GM20000 (cell line): ENCODE results near the gene FMN1.

ENCODE experiments used
- DNase-seq: peaks from one replicate; pipeline ENCODE4 v3.0.0; 2012; ENCODE audit warnings: low spot score
- TF ChIP-seq, protein P1 (sequence below): IDR thresholded peaks from 2 replicates; pipeline ENCODE4 v1.5.1; 2012; ENCODE audit warnings: mild to moderate bottlenecking, control low read depth; ENCODE audit errors: extremely low read depth, missing control alignments

FMN1 gene

DNA sequence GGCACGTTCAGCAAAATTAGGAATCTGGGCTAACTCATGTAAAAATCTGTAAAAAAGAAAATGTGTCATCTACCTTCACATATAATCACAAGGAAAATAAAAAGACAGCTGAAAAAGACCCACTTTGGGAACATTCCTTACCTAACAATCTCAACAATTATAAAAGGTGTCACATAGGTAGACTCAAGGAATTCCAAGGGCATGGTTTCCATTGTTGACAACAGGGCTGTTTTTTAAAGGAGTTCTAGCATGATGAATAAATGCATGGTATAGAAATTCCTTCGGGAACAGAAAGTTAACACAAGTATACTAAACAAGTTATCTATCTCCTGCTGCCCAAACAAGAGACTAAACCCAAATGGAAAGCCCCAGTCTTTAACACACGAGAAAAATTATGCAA, 292.5 kb downstream of the FMN1 start:
- TF ChIP-seq, protein P1, sequence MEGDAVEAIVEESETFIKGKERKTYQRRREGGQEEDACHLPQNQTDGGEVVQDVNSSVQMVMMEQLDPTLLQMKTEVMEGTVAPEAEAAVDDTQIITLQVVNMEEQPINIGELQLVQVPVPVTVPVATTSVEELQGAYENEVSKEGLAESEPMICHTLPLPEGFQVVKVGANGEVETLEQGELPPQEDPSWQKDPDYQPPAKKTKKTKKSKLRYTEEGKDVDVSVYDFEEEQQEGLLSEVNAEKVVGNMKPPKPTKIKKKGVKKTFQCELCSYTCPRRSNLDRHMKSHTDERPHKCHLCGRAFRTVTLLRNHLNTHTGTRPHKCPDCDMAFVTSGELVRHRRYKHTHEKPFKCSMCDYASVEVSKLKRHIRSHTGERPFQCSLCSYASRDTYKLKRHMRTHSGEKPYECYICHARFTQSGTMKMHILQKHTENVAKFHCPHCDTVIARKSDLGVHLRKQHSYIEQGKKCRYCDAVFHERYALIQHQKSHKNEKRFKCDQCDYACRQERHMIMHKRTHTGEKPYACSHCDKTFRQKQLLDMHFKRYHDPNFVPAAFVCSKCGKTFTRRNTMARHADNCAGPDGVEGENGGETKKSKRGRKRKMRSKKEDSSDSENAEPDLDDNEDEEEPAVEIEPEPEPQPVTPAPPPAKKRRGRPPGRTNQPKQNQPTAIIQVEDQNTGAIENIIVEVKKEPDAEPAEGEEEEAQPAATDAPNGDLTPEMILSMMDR = no peak
- no peak for DNase-seq

DNA sequence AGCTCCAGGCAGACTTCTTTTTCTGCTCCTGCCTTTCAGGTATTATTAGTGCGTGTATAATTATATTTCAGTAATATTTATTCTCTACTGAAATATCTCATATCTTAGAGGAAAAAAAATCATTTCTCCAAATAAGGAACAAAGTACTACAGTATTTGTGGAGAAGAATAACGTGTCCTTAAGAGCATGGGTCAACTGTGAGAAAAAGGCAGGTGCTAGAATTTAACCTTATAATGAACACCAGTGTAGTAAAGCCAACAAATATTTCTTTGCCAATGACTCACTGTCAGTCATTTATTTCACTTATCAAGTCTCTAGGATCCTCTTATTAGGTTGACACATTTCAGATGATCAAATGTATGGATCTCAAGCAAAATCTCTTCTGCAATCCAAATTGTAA, 293.3 kb downstream of the FMN1 start:
- no peak for DNase-seq
- TF ChIP-seq, protein P1 = no peak

DNA sequence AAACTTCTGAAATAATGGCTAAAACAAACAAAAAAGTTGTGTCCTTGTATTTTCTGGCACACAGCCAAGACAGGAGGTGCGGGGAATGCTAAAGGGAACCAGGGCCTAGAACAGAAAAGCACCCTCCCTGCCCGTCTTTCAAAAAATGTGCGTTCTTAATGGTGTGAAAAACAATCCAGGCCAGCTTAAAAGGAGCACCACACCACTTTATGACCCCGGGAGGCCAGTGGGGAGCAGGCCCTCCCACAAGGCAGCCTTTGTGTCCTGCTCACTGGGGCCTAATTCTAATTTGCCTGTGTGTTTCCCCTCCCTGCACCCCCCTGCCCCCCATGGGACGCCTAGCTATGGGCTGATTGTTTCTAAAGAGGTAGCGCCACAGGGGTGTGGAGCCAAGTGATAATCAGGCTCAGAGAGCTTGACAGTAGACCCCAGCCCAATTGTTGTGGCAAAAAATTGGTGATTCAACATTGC, 295.4 kb downstream of the FMN1 start:
- TF ChIP-seq, protein P1 = no peak
- DNase-seq = no peak

DNA sequence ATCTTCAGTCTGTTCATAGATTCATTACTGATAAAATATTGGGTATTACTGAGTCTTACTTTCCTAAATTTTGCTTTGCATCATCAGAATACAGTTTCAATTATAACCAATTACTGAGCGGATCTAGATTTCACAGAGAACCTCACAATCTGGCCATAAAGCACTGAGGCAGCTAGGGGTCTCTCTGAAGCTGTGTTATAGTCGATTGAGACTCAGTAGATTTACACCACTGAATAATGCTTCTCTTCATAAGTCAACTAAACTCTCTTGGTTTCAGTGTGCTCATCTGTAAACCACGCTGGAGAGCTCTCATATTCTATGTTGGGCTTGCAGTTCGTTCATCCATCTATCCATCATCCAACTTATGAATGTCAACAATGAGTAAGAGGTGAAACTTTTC, 296.1 kb downstream of the FMN1 start:
- TF ChIP-seq, protein P1 = no peak

DNA sequence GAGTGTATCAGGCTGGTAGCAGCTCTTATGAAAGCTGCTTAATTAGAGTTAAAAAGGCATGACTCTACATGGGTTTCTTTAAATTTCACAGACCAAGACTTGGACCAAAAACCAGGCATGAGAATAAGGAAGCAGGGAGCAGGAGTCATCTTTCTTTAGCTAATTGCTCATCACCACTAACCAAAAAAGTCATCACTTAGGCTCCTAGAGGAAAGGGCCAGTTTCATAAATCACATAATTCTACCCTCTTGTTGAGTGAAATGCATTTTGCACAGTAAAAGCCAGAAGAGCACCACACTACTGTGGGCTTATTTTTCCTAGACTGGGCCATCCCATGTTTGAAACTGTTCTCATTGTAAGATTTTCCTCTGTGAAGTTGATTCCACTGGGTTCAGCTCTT, 301.1 kb downstream of the FMN1 start:
- no peak for DNase-seq
- TF ChIP-seq, protein P1 = no peak

More for the DNA sequence above, 296.1 kb downstream of the FMN1 start:
- DNase-seq = no peak

DNA sequence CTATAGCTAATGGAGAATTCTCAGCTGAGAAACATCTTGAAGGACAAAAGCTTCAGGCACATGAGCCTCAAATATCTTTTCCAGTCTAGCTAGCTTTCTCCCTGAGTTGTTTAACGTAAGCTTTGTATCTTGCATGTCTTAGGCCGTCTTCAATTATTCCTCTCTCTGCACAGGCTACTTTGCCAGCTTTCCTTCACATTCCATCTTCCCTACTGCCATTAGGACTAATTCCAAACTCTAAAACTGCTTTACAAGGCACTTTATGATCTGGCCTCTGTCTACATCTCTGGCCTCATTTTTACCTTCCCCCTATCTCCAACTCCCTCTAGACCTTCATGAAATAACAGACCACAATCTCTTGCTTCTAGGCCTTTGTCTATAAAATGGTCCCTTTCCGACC, 305.3 kb downstream of the FMN1 start:
- TF ChIP-seq, protein P1 = no peak
- no peak for DNase-seq

DNA sequence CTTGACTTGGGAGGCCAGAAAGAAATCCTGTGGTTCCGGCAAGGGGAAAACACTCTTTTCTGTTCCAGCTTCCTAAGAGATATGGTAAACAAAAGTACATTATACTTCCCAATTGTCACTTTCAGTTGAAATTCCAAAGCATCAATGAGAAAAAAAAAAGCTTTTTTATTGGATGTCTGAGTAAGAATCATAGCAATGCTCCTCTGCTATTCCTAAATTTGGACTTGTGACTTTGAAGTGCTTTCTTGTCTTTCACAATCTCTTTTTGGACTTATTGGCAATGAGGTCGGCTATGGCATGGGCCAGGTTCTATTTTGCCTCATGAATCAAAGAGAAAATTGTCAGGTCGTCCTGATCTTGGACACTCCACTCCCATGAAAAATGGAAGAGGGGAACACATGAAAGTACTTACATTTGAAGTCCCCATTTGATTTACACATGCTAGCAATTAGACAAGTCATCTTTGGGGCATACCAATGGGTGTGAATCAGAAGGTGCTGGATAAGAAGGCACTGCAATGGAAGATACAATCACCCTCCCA, 306.2 kb downstream of the FMN1 start:
- no peak for DNase-seq
- TF ChIP-seq, protein P1 = no peak
